K562 (cell line): ENCODE results near the gene KIF26B.

Experiments used
- ATF6 ChIP-seq: sonication (generic); formaldehyde crosslinking; IDR thresholded peaks from 2 replicates; pipeline ENCODE4 v1.4.0; 2020; ENCODE audit warnings: mild to moderate bottlenecking, missing genetic modification reagents
- BHLHE40 ChIP-seq: IDR thresholded peaks from 2 replicates; pipeline ENCODE4 v1.6.1; 2011; ENCODE audit warnings: low read length, improper control_type of control experiment
- CHD1 ChIP-seq: fragments of 200-600 bp; sonication (generic); IDR thresholded peaks from one replicate; pipeline ENCODE4 v1.6.1; 2012; ENCODE audit warnings: mild to moderate bottlenecking, moderate library complexity, low read length, inconsistent platforms
- CTCF ChIP-seq, 3 experiments: IDR thresholded peaks in 2 of 3; conservative IDR thresholded peaks in 1 of 3; 2 replicates each; pipeline ENCODE4 v1.5.1; 2011 to 2012; ENCODE audit warnings: low read length in 3 of 3, mild to moderate bottlenecking in 3 of 3, control low read depth in 2 of 3, improper control_type of control experiment in 1 of 3, inconsistent platforms in 1 of 3, low read depth in 1 of 3, mixed read lengths in 1 of 3, moderate library complexity in 1 of 3; ENCODE audit not compliant: insufficient read depth in 2 of 3
- FOXO4 ChIP-seq: fragments of 450-650 bp; formaldehyde crosslinking; IDR thresholded peaks from 2 replicates; pipeline ENCODE4 v1.4.0; 2020; ENCODE audit warnings: mild to moderate bottlenecking, moderate library complexity
- STAT6 ChIP-seq: sonication (generic); formaldehyde crosslinking; IDR thresholded peaks from 2 replicates; pipeline ENCODE4 v1.8.1; 2023; ENCODE audit warnings: mild to moderate bottlenecking, missing genetic modification reagents
- TEAD4 ChIP-seq, 2 experiments: sonication (generic) in 1 of 2; formaldehyde crosslinking in 1 of 2; IDR thresholded peaks; 2 replicates each; pipeline versions ENCODE4 v1.6.1 to v1.8.0; 2012 to 2022; ENCODE audit warnings: borderline replicate concordance in 1 of 2, inconsistent platforms in 1 of 2, low read length in 1 of 2, mild to moderate bottlenecking in 1 of 2, missing genetic modification reagents in 1 of 2
- ZNF232 ChIP-seq: sonication (generic); formaldehyde crosslinking; IDR thresholded peaks from 2 replicates; pipeline ENCODE4 v1.8.0; 2022; ENCODE audit warnings: mild to moderate bottlenecking, missing genetic modification reagents

GRCh38 chr1:245380790-245381535 lies 226.2 kb downstream of the KIF26B start:
- TF ChIP-seq CHD1, result no peak
- no peak for TF ChIP-seq STAT6 (CRISPR knock-in tag)
- no peak for TF ChIP-seq TEAD4 (IDR thresholded peaks at IDR 0.05; ENCODE audit: low read length)
- TF ChIP-seq TEAD4 (CRISPR knock-in tag; IDR thresholded peaks at IDR 0.05; ENCODE audit: borderline replicate concordance), result no peak
- TF ChIP-seq FOXO4, result no peak
- no peak for TF ChIP-seq ATF6 (CRISPR knock-in tag)
- TF ChIP-seq ZNF232, result no peak
- TF ChIP-seq BHLHE40, result no peak
- peak; percentile 48 to 65 (median 52); a peak in 5 of 6 replicates for TF ChIP-seq CTCF (IDR thresholded peaks at IDR 0.05 in 2 of 3, conservative IDR thresholded peaks at IDR 0.05 in 1 of 3; ENCODE audit: insufficient read depth in 2 of 3, low read depth in 1 of 3, low read length in 3 of 3)
